Stimulated activated CD4-positive, alpha-beta T cell treated with anti-CD3 and anti-CD28 coated beads, Interleukin-4, amount 100 ng/mL, for 48 hours (primary cell): ENCODE results near the gene WDR93.

Source experiments
- DNase-seq, 2 donors: peaks; one replicate each; pipeline ENCODE4 v3.0.0-alpha.2; 2020; ENCODE audit warnings: low read depth in 2 of 2

Gene WDR93

DNA sequence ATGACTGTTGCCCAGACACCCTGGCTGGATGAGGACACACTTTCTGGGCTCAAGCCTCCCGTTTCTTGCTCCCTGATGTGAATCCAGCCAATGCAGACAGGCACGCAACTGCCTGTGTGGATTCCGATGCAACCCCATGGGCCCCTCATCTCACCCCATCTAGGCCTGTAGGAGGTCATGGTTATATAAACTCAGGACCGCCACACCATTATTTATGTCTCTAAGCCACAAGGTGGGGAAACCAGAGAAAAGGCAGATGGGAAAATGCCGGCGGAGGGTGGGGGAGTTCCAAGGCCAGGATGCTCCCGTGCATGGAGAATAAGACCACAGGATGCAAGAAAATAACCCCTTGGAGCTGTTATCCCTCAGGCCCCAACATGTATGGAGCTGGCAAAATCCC lies 58.4 kb downstream of the WDR93 start:
- no peak for DNase-seq

- no peak for DNase-seq
Measured at GRCh38 chr15:89749526-89749925, 58.9 kb downstream of the WDR93 start.

GRCh38 chr15:89749951-89750559 lies 59.4 kb downstream of the WDR93 start:
- DNase-seq = no peak

DNA sequence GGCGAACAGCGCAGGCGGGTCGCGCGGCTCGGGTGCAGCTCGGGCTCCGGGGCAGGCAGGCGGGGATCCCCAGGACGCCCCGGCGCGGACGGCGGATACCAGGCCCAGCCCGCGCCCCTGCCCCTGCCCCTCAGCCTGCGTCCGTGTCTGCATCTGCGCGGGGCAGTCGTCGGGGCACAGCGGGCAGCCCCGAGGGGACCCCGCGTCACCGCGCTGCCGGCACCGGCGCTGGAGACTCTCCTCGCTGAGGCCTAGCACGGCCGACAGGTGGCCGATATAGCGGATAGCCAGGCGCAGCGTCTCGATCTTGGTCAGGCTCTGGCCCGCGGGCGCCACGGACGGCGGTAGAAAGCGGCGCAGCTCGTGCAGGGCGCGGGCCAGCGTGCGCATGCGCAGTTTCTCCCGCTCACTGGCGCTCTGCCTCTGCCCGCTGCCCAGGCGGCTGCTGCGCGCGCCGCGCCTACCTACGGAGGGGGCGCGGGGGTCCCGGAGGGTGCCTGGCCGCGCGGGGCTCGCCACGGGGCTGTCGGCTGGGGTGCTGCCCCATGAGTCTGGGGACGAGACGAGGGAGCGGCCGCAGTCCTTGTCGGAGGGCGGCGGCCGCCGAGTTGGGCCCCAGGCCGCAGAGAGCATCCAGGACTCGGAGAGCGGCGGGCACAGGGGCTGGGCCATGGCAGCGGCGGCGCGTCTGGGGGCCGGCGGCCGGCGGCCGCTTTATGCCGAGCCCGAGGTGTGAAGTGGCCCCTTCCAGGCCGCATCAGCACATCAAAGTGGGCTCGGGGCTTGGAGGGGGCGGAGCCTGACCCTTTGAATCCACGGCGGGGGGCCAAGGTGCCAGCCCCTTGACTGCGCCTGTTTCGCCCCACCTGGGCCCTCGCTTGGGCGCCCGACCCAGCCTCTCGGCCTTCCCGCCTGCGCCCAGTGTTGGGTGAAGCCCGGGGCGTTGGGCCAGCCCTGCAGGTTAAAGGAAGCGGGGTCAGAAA lies 60.2 kb downstream of the WDR93 start, which contains the start of gene MESP1:
Gene MESP1 (minus strand): TSS at position 690 of the 983 bp plus-strand sequence. CDS start 18 bp downstream, at position 672.
- DNase-seq = peak; percentile 80 to 85

DNA sequence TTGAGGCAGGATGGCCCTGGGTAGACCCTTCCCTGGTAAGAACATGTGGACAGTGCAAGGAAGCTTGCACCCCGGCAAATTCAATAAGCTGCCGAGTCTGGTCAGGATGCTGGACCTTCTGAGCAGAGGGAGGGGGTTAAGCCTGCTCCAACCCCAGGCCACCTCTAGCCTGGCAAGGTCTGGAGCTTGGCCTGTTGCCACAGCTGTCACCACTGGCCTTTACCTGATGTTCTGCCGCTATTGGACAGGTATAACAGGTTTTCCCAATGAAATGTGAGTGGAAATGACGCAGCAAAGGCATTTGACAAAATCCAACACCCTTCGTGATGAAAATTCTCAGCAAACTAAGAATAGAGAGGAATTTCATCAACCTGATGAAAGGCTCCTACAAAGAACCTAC lies 61.1 kb downstream of the WDR93 start:
- no peak for DNase-seq

- DNase-seq = no peak
Measured at GRCh38 chr15:89753855-89754254, 63.2 kb downstream of the WDR93 start.

DNA sequence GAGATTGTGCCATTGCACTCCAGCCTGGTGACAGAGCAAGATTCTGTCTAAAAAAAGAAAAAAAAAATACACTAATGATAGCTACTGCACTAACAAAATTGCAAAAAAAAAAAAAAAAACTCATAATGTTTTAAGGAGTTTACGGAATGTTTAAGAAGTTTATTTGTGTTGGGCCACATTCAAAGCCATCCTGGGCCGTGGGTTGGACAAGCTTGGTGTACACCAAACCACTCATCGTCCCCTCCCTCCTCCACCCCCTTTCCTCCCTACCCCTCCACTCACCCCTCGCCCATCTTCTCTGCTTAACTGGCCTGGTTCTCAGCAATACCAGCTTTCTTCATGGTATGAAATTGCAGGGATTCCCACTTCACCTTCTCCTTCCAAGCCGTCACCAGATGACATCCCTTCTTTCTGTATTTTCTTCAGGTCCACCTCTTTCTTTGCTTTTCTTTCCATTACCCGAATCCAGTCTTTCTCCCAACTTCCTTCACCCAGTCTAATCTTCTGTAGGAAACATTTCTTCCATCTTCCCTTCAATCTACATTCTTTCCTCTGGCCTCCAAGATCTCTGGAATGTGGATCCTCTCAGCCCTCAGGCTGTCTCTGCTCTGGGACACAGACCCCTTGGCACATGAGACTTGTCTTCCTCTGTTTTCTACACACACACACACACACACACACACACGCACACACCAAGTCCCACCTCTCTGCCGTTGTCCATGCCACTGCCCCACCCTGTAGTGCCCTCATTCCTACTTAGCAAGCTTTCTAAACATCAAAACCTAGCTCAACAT lies 63.9 kb downstream of the WDR93 start:
- no peak for DNase-seq

DNA sequence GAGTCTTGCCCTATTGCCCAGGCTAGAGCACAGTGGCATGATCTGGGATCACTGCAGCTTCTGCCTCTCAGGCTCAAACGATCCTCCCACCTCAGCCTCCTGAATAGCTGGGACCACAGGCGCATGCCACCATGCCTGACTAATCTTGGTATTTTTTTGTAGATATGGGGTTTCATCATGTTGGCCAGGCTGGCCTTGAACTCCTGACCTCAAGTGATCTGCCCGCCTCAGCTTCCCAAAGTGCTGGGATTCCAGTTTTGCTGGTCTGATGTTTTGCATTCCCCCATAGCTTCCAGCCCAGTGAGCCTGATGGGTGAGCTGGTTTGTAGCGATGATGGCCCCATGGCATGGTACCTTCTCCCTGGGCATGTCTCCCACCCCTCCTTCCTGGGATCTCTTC lies 65.1 kb downstream of the WDR93 start:
- DNase-seq = no peak

DNA sequence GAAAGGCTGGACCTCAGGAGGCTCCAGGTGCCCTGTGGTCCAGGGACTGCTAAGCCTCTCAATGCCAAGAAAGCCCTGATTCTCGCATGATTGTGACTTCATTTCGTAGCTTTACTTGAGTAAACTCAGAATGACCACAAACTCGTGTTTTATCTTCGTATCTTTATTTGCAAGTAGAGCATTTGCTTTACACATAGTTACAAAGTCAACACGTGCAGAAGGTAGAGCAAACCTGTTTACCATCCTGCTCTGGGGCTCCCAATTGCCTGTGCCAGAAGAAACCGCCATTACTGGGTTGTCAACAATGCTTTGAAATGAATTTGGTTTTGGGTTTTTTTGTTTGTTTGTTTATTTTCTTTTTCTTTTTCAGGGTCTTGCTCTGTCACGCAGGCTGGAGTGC lies 66.3 kb downstream of the WDR93 start:
- DNase-seq = no peak

DNA sequence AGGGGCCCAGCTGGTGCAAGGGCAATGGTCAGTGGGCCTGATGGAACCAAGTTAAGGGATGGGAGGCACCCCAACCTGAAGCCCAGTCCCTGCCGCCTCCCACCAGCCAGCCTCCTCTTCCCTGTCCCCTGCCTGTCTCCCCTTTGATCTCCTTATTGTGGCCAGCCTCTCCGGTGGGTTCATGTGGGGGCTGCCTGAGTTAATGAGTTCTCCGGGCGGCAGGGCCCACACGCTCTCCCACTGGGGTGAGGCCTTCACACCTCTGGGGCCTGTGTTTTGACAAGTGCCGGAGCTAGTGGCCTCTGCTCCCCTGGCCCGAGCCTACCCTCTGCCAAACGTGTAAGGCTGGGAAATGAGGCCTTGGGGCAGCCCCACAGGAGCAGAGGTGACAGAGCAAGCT lies 67.7 kb downstream of the WDR93 start:
- no peak for DNase-seq

DNA sequence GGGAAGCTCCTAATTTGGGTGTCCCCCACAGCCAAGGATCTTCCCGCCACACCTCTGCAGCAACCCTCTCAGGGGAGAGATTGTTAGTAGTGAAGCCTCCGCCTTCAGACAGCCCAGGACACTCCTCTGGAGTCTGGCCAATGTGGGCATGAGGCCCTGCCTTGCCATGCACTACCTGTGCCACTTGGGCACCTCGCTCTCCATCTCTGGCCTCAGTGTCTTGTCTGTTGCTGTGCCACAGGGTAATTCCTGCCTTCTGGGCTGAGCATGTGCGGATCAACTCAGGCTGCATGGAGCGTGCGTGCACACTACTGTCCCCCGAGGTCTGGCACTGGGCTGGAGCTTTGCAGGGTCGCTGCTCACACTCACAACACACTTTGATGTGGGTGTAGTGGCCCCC lies 68.4 kb downstream of the WDR93 start:
- no peak for DNase-seq

DNA sequence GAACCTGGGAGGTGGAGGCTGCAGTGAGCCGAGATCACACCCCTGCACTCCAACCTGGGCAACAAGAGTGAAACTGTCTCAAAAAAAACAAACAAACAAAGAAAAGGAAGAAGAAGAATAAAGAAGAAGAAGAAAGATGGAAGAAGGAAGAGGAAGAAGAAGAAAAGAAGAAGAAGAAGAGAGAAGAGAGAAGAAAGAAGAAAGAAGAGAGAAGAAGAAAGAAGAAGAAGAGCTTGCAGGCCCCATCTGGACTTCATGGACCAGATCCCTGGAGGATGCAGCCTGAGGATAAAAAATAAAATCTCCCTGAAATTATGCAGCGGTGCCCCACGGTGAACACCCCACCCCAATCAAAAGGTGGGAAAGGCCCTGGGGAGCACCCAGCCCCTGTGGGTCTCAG lies 69.2 kb downstream of the WDR93 start:
- no peak for DNase-seq

- DNase-seq = peak; percentile 63 to 73
Measured at GRCh38 chr15:89760303-89761008, 69.8 kb downstream of the WDR93 start.

GRCh38 chr15:89761009-89761831 lies 70.6 kb downstream of the WDR93 start:
- no peak for DNase-seq

DNA sequence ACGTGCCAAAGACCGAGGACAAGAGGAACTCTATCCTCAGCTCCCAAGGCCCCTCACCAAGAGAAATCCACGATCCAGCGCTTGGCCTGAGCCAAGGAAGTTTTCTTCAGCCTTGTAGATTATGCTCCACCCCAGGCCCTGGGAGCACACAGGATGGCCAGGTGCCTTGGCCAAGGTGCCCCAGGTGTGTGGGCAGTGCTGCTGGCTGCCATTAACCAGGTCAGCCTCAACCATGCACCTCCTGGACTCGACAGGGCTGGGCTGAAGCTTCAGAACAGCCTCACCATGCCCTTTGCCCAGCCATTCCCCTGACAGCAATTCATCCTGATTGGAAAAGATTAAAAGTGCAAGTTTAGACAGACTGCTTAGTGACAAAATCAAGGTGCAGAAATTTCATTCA lies 71.3 kb downstream of the WDR93 start:
- DNase-seq = no peak

DNA sequence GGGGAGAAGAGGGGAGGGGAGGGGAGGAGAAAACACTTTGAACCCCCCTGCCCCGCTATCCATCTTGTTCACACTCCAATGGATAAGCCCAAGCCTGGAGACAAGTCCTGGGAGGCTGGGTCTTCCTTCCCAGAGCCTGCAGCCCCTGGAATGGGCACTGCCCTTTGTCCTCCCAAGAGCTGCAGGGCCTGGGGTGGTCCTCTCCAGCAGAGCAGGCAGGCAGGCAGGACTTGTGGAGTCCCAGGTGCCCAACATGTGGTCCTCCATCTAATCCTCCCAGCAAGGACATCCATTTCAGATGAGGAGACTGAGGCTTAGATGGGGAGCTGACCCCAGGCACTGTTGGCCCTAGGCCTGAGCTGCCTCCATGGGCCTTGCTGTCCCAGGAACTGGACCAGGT lies 75.1 kb downstream of the WDR93 start:
- DNase-seq = no peak

GRCh38 chr15:89766357-89767311 lies 76.0 kb downstream of the WDR93 start:
- DNase-seq = no peak

DNA sequence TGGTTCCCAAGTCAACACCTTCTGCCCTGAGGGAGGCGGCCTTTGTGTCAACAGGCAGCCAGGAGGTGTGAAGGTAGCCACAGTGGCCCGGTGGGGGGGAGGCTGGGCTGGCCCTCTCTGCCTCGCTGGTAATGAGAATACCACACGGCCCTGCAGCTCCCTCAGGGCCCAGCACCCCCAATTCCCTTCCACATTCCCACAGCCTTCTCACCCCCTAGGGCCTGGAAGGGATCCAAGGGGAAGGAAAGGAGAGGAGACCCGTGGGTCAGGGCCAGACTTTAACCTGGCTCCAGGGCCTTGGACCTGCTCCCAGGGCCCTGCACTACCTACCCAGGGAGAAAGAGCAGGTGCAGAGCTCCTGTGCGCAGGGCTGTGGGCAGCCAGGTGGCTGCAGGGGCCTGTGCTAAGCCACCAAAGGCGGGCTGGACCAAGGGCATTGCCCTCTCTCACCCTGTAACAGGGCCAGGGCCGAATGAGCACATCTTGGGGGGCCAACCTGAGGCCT lies 76.9 kb downstream of the WDR93 start:
- DNase-seq = no peak

DNA sequence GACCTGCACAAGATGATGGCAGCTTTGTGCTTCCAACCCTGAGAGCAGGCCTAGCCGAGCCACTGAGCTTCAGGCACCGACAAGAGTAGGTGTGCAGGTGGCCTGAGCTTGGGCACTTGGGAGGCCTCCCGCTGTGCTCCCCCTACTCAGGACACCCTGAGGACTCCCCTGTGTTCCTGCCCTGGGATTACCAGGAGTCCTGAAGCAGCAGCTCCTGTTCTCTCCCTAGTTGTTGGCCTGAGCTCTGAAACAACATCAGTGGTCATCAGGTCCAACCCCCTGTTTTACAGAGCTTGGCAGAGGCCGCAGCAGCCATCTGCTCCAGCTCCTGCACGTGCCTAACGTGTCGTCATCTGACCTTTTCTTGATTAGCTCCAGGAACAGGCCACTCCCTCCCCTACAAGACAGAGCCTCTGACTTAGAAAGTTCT lies 77.5 kb downstream of the WDR93 start:
- DNase-seq = no peak
